Mucosa of gallbladder (tissue), 1 donor: ENCODE measurements around the gene SGTB. TPM values are rescaled to one million over a fixed set of nuclear protein-coding genes. Genes with fewer than 3 reads are reported as not detected.
"Not testable (repeated sequence)": the region's sequence is repeated elsewhere in the genome, so short reads cannot be mapped to it uniquely, and the experiment has no call there.

Experiments
- DNase-seq: peaks from one replicate; pipeline ENCODE4 v3.0.0-alpha.2; 2020; ENCODE audit warnings: low spot score
- total RNA-seq: library from RNA; stranded (reverse); gene quantifications from one replicate; pipeline ENCODE4 v1.2.1, GENCODE V29; 2021
- donor health status: DM: no; HTN: no; CAD: no.

SGTB gene
- total RNA-seq, 1 donor from 2014 or later = 6.5 TPM

GRCh38 chr5:65668696-65669095 lies 53.2 kb downstream of the SGTB start:
- no peak for DNase-seq

- DNase-seq = no peak
These were observed 57.9 kb downstream of the SGTB start for GRCh38 chr5:65663804-65664521.

GRCh38 chr5:65654713-65655112 lies 67.2 kb downstream of the SGTB start:
- DNase-seq = no peak

- DNase-seq = no peak
These were observed 70.8 kb downstream of the SGTB start for GRCh38 chr5:65651144-65651543.

- DNase-seq = no peak
These were observed 74.0 kb downstream of the SGTB start for GRCh38 chr5:65647941-65648340.

GRCh38 chr5:65646938-65647337 lies 75.0 kb downstream of the SGTB start:
- DNase-seq = no peak

GRCh38 chr5:65640240-65640639 lies 81.7 kb downstream of the SGTB start:
- no peak for DNase-seq

- DNase-seq = no peak
These were observed 90.9 kb downstream of the SGTB start for GRCh38 chr5:65630981-65631380.

GRCh38 chr5:65625743-65626142 lies 96.2 kb downstream of the SGTB start:
- no peak for DNase-seq

GRCh38 chr5:65624571-65625555 lies 97.0 kb downstream of the SGTB start, which contains the start of the genes SHLD3 and TRAPPC13:
Gene SHLD3, plus strand, starts transcription at chr5:65625027. Its CDS starts 4,561 bp downstream, at chr5:65629588.
Gene TRAPPC13, plus strand, starts transcription at chr5:65625027. Its CDS starts 34 bp downstream, at chr5:65625061.
- peak; percentile 89 for DNase-seq

- DNase-seq = peak; percentile 94
These were observed 97.8 kb downstream of the SGTB start, which contains the start of gene TRIM23 for GRCh38 chr5:65624025-65624570. Gene TRIM23, minus strand, starts transcription at chr5:65624333. Its CDS starts 59 bp downstream, at chr5:65624274.

GRCh38 chr5:65623482-65623881 lies 98.4 kb downstream of the SGTB start:
- no peak for DNase-seq

- not testable (repeated sequence) for DNase-seq
These were observed 99.9 kb downstream of the SGTB start for GRCh38 chr5:65621961-65622360.

GRCh38 chr5:65620021-65620420 lies 101.9 kb downstream of the SGTB start:
- DNase-seq = no peak

Other genes starting within 250 kb of the SGTB start
- gene ADAMTS6, start 240.2 kb downstream of the SGTB start, total RNA-seq = 19.0 TPM
- gene CENPK, start 158.9 kb downstream of the SGTB start, total RNA-seq = 2.2 TPM
- gene PPWD1, start 158.8 kb downstream of the SGTB start, total RNA-seq = 30.5 TPM
- gene TRIM23, start 97.8 kb downstream of the SGTB start, total RNA-seq = 15.7 TPM
- 3.1 TPM for gene SHLD3, start 97.1 kb downstream of the SGTB start, total RNA-seq
- gene TRAPPC13, start 97.1 kb downstream of the SGTB start, total RNA-seq = 18.2 TPM
- 14.8 TPM for gene NLN, start 96 bp upstream of the SGTB start, total RNA-seq
- 84.0 TPM for gene ERBIN, start 204.5 kb upstream of the SGTB start, total RNA-seq